ENCODE data around the gene ARHGAP26.

DNA sequence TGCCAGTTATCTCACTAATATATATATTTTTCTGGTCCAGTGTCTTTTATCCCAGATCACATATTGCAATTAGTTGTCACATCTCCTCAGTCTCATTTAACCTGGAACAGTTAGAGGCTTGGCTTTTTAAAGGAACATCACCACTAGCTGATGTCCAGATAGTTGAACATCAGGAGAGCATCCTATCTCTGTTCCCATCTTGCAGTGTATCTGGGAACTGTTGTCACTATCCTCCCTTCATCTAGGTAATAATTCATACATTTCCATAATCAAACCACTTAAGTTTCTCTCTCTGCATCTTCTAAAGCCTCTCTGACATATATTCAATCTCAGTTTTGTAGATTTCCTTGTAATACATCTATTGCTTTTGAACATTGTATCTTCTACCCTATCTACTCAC is 175.7 kb downstream of the ARHGAP26 start:
- TF ChIP-seq, protein P1, sequence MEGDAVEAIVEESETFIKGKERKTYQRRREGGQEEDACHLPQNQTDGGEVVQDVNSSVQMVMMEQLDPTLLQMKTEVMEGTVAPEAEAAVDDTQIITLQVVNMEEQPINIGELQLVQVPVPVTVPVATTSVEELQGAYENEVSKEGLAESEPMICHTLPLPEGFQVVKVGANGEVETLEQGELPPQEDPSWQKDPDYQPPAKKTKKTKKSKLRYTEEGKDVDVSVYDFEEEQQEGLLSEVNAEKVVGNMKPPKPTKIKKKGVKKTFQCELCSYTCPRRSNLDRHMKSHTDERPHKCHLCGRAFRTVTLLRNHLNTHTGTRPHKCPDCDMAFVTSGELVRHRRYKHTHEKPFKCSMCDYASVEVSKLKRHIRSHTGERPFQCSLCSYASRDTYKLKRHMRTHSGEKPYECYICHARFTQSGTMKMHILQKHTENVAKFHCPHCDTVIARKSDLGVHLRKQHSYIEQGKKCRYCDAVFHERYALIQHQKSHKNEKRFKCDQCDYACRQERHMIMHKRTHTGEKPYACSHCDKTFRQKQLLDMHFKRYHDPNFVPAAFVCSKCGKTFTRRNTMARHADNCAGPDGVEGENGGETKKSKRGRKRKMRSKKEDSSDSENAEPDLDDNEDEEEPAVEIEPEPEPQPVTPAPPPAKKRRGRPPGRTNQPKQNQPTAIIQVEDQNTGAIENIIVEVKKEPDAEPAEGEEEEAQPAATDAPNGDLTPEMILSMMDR (IDR thresholded peaks at IDR 0.05), result no peak
- TF ChIP-seq POLR2A (IDR thresholded peaks at IDR 0.05), result no peak
